Karpas-422 (cell line): ENCODE data around the gene PODXL2. TPM values are rescaled to one million over a fixed set of nuclear protein-coding genes. Genes with fewer than 3 reads are reported as not detected.

ENCODE experiments used
- DNase-seq: peaks from one replicate; pipeline ENCODE4 v3.0.0-alpha.2; 2015
- H2AFZ ChIP-seq: fragments of 200-600 bp; sonication (generic); 2 replicates; pipeline ENCODE4 v1.6.1; 2014; ENCODE audit warnings: antibody characterized with exemption, low read length, mixed read lengths
- H3K27ac ChIP-seq: fragments of 200-600 bp; sonication (generic); 2 replicates; pipeline ENCODE4 v1.5.1; 2014; ENCODE audit warnings: mild to moderate bottlenecking, low read length, moderate library complexity
- H3K27me3 ChIP-seq: fragments of 200-600 bp; sonication (generic); 2 replicates; pipeline ENCODE4 v1.6.1; 2014; ENCODE audit warnings: low read length, mixed read lengths
- H3K36me3 ChIP-seq: fragments of 200-600 bp; sonication (generic); 2 replicates; pipeline ENCODE4 v1.6.1; 2014; ENCODE audit warnings: low read length, mixed read lengths; ENCODE audit not compliant: insufficient read depth
- H3K4me1 ChIP-seq: fragments of 200-600 bp; sonication (generic); 2 replicates; pipeline ENCODE4 v1.6.1; 2014; ENCODE audit warnings: mild to moderate bottlenecking, low read length, mixed read lengths
- H3K4me2 ChIP-seq: fragments of 200-600 bp; sonication (generic); 2 replicates; pipeline ENCODE4 v1.6.1; 2014; ENCODE audit warnings: low read length, low read depth, mild to moderate bottlenecking; ENCODE audit not compliant: poor library complexity, severe bottlenecking
- H3K4me3 ChIP-seq: fragments of 200-600 bp; sonication (generic); 2 replicates; pipeline ENCODE4 v1.5.1; 2014; ENCODE audit warnings: mild to moderate bottlenecking, antibody characterized with exemption, low read length, mixed read lengths
- H3K79me2 ChIP-seq: fragments of 200-600 bp; sonication (generic); 2 replicates; pipeline ENCODE4 v1.6.1; 2014; ENCODE audit warnings: mild to moderate bottlenecking, low read length, mixed read lengths
- H3K9ac ChIP-seq: fragments of 200-600 bp; sonication (generic); 2 replicates; pipeline ENCODE4 v1.6.0; 2014; ENCODE audit warnings: low read length
- H3K9me2 ChIP-seq: fragments of 200-600 bp; sonication (generic), shearing (Covaris generic); replicated peaks from 2 replicates; pipeline ENCODE4 v1.6.0; 2014; ENCODE audit warnings: mild to moderate bottlenecking, low read length, moderate library complexity; ENCODE audit not compliant: insufficient read depth
- H3K9me3 ChIP-seq: fragments of 300-700, 200-600 bp; sonication (generic); 2 replicates; pipeline ENCODE4 v1.6.1; 2014; ENCODE audit warnings: low read length, mixed read lengths
- H4K20me1 ChIP-seq: fragments of 200-600 bp; sonication (generic); 2 replicates; pipeline ENCODE4 v1.6.1; 2014; ENCODE audit warnings: mild to moderate bottlenecking, antibody characterized with exemption, low read length, low read depth; ENCODE audit not compliant: insufficient read depth
- total RNA-seq: library from RNA; depleted of rRNA; stranded (reverse); fragments of >200 nt; shearing (Covaris generic); gene quantifications from 2 replicates; pipeline ENCODE4 v1.2.3, GENCODE V29; 2014; ENCODE audit warnings: low replicate concordance

The PODXL2 gene
- total RNA-seq, 1 experiment from 2014 or later, result 30.9 TPM

DNA sequence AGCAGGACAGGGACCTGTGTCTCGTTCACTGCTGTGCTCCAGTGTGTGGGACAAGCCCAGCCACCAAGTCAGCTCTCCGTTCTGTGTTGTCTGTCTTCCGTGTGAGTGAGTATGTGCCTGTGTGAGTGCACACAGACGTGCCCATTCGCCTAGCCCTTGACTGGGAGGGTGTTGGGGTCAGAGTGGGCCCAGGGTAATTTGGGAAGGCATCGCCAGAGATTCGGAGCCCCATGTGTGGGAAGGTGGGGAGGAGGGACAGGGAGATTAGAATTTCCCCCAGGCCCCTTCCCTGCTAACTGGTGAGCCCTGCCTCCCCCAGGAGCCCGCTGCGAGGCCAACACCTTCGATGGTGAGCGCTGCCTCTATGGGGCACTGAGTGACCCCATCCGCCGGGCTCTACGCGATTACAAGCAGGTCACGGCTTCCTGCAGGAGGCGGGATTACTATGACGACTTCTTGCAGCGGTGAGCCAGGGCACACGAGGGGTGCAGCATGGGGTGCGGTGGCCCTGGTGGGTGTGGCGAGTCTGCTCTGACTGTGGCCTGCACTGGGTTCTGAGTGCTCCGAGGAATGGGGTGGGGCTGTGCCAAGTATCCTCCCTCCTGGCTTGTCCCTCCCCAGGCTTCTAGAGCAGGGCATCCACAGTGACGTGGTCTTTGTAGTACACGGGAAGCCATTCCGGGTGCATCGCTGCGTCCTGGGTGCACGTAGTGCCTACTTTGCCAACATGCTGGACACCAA lies 46.8 kb downstream of the PODXL2 start:
- H4K20me1 ChIP-seq, result no peaks in the 10 kb centered on the region
- DNase-seq, result no peak
- H3K9ac ChIP-seq, result no peak overlapping the region
- H3K27ac ChIP-seq, result no peak overlapping the region
- no peaks in the 10 kb centered on the region for H3K27me3 ChIP-seq
- H3K79me2 ChIP-seq, result peaks cover 9% of the 10 kb centered on the region
- H2AFZ ChIP-seq, result no peak overlapping the region
- H3K36me3 ChIP-seq, result no peaks in the 10 kb centered on the region
- no peaks in the 10 kb centered on the region for H3K9me2 ChIP-seq
- no peak overlapping the region for H3K4me3 ChIP-seq
- H3K4me2 ChIP-seq, result no peak overlapping the region
- no peaks in the 10 kb centered on the region for H3K9me3 ChIP-seq
- peaks cover 38% of the 10 kb centered on the region for H3K4me1 ChIP-seq

DNA sequence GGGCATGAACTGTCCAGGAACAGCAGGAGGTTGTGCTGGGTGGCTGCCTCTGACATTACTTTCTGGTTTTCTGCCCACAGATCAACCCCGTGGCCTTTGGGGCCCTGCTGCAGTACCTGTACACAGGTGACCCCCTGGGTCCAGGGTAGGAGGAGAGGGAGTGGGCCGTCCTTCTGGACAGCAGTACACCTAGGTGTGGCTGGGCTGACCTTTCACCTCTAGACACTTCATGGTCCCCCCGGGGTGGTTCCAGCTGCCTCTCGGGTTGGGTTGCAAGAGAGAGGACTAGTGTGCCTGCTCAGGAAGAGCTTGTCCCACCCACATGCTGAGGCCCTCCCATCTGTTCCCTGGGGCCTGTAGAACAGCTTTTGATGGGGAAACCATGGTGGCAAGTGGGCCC lies 47.5 kb downstream of the PODXL2 start:
- Histone ChIP-seq H3K4me2 (no peak overlapping the region), H4K20me1 (no peaks in the 10 kb centered on the region), H3K4me1 (peaks cover 39% of the 10 kb centered on the region), H3K27ac (no peak overlapping the region), H3K79me2 (peaks cover 9% of the 10 kb centered on the region), H3K9me2 (no peaks in the 10 kb centered on the region), H3K9me3 (no peaks in the 10 kb centered on the region), H3K4me3 (no peak overlapping the region), H3K36me3 (no peaks in the 10 kb centered on the region), H3K9ac (no peak overlapping the region), H3K27me3 (no peaks in the 10 kb centered on the region), H2AFZ (no peak overlapping the region)
- no peak for DNase-seq

DNA sequence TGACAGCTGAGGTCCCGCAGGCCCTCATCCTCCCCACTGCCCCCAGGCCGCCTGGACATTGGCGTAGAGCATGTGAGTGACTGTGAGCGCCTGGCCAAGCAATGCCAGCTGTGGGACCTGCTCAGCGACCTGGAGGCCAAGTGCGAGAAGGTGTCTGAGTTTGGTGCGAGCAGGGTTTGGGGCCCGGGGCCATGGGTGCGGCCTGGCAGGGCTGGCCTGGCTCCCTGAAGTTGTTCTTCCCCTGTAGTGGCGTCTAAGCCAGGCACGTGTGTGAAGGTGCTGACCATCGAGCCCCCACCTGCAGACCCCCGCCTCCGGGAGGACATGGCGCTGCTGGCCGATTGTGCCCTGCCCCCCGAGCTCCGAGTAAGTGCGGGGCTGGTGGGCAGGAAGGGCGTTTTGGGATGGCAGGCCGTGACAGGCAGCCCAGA lies 48.0 kb downstream of the PODXL2 start:
- Histone ChIP-seq H3K79me2 (peaks cover 9% of the 10 kb centered on the region), H3K4me1 (peaks cover 39% of the 10 kb centered on the region), H3K4me3 (no peak overlapping the region), H2AFZ (no peak overlapping the region), H4K20me1 (no peaks in the 10 kb centered on the region), H3K36me3 (no peaks in the 10 kb centered on the region), H3K27me3 (no peaks in the 10 kb centered on the region), H3K9me2 (no peaks in the 10 kb centered on the region), H3K4me2 (no peak overlapping the region), H3K9ac (no peak overlapping the region), H3K9me3 (no peaks in the 10 kb centered on the region), H3K27ac (no peak overlapping the region)
- DNase-seq, result no peak

DNA sequence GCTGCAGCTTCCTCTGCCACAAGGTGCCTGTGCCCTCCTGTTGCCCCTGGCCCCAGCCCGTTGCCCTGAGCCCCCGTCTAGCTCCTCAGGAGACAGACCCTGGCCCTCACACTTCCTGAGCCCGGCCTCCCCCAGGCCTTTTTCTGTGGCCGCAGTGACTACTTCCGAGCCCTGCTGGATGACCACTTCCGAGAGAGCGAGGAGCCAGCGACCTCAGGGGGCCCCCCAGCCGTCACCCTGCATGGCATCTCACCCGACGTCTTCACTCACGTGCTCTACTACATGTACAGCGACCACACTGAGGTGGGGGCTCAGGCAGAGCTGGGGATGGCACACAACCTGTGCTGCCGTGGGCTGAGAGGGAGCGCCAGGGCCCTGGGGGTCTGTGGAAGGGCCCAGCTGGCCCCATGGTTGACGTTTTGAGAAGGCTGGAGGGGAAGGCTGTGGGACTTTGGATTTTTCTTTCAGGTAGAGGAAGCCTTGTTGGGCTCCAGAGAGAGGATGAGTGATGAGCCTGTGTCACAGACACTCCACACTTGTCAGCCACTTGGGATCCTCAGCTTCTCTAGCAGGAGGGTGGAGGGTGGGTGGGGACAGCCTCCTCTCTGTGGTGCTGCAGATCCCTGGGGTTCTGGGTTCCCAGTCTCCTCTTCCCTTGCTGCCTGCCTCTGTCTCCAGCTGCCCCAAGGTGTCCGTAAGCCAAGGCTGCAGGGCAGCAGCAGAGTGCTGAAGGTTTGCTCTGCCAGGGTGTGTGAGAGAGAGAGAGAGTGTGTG lies 48.7 kb downstream of the PODXL2 start:
- Histone ChIP-seq H3K27me3 (no peaks in the 10 kb centered on the region), H3K79me2 (peaks cover 9% of the 10 kb centered on the region), H3K9me2 (no peaks in the 10 kb centered on the region), H3K36me3 (no peaks in the 10 kb centered on the region; the same call in 1 of the 2 replicates), H2AFZ (no peak overlapping the region), H3K9ac (no peak overlapping the region), H4K20me1 (no peaks in the 10 kb centered on the region), H3K4me3 (no peak overlapping the region), H3K4me2 (no peak overlapping the region), H3K27ac (no peak overlapping the region), H3K9me3 (no peaks in the 10 kb centered on the region), H3K4me1 (peaks cover 42% of the 10 kb centered on the region)
- DNase-seq, result no peak

DNA sequence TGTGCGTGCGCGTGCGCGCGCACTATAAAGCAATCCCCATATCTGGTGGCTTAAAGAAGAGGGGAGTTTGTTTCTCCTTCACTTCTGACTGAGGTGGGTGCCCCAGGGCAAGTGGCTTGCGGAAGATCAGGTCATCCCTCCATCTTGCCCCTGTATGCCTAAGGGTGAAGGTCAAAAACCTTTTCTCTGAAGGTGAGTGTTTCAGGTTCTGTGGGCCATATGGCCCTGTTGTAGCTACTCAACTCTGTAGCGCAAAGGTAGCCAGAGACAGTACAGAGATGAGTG lies 49.3 kb downstream of the PODXL2 start:
- Histone ChIP-seq H3K9me3 (no peaks in the 10 kb centered on the region), H3K4me1 (peaks cover 47% of the 10 kb centered on the region), H3K27me3 (no peaks in the 10 kb centered on the region), H3K36me3 (no peaks in the 10 kb centered on the region; the same call in 1 of the 2 replicates), H3K9me2 (no peaks in the 10 kb centered on the region), H3K79me2 (peaks cover 9% of the 10 kb centered on the region), H4K20me1 (no peaks in the 10 kb centered on the region), H3K27ac (no peak overlapping the region), H2AFZ (no peak overlapping the region), H3K4me3 (no peak overlapping the region), H3K9ac (no peak overlapping the region), H3K4me2 (no peak overlapping the region)
- DNase-seq, result no peak

DNA sequence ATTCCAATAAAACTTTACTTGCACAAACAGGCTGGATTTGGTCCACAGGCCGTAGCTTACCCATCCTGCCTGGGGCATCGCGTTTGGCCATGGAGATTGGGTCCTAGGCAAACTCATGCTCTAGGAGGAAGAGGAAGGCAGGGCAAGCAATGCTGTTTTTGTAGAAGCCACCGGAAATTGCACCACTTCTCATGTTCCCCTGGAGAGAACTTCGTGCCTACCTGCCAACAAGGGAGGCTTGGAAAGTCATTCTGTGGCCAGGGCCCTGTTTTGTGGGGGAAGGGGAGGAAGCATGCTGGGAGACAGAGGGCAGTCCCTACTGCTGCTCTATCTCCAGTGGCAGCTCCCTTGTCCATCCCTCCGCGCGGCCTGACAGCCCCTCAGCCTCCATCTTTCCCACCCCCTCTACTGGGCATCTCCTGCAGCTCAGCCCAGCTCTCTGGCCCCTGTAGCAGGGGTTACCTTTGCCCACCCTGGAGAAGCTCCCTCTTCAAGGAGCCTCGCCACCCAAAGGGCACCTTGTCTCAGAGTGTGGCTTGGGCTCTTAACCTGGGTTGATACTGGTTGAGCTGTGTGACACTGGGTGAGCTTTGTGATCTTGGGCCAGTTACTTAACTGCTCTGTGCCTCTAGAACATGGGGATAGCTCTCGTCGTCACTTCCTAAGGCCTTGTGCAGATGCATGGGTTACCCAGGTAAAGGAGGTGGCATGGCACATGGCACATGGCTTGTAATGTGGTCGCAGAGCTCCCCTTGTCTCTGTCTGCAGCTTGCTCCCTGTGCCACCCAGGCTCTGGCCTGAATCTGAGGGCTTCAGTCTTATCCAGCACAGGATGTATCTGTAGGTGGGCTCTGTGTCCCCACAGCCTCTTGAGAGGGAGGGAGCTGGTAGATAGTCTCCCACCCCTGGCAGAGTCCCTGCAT lies 49.9 kb downstream of the PODXL2 start:
- peaks cover 3% of the 10 kb centered on the region for H3K79me2 ChIP-seq
- no peaks in the 10 kb centered on the region; the same call in 1 of the 2 replicates for H3K36me3 ChIP-seq
- H3K4me3 ChIP-seq, result no peak overlapping the region
- no peak overlapping the region for H3K4me2 ChIP-seq
- no peaks in the 10 kb centered on the region for H4K20me1 ChIP-seq
- H3K4me1 ChIP-seq, result peaks cover 48% of the 10 kb centered on the region
- H3K27me3 ChIP-seq, result no peaks in the 10 kb centered on the region
- no peak overlapping the region for H2AFZ ChIP-seq
- no peaks in the 10 kb centered on the region for H3K9me3 ChIP-seq
- H3K27ac ChIP-seq, result no peak overlapping the region
- no peak overlapping the region for H3K9ac ChIP-seq
- DNase-seq, result no peak
- no peaks in the 10 kb centered on the region for H3K9me2 ChIP-seq

DNA sequence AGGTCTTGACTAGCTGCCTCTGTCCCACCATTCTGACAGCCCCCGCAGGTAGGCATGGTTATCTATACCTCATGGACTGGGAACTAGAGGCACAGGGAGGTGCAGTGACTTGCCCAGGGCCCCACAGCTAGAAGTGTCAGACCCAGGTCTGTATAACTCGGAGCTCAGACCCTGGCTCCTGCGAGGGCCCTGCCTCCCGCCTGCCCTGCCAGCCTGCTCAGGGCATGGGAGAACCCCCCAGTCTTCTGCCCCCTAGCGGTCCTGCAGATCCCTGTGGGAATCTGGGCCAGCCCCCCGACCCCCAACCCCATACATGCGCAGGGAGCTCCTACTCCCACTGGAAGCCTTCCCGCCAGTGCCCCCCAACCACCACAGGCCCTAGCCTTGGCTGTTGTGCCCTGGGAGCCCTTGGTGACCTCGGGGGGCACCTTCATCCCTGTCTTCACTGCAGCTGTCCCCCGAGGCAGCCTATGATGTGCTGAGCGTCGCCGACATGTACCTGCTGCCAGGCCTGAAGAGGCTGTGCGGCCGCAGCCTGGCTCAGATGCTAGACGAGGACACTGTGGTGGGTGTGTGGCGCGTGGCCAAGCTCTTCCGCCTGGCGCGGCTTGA lies 50.7 kb downstream of the PODXL2 start:
- Histone ChIP-seq H2AFZ (no peak overlapping the region), H3K27me3 (no peaks in the 10 kb centered on the region)
- no peak for DNase-seq

More for the DNA sequence above, 50.7 kb downstream of the PODXL2 start:
- Histone ChIP-seq H3K27ac (no peak overlapping the region), H3K36me3 (no peaks in the 10 kb centered on the region; the same call in 1 of the 2 replicates), H3K79me2 (no peaks in the 10 kb centered on the region), H3K4me3 (no peak overlapping the region), H3K4me2 (no peak overlapping the region), H4K20me1 (no peaks in the 10 kb centered on the region), H3K9me2 (no peaks in the 10 kb centered on the region), H3K9me3 (no peaks in the 10 kb centered on the region), H3K9ac (no peak overlapping the region), H3K4me1 (peaks cover 49% of the 10 kb centered on the region)
